K562 (cell line): ENCODE measurements around the gene SLC19A2.

Experiments
- ARID1B ChIP-seq: fragments of 450-650 bp; IDR thresholded peaks from 2 replicates; pipeline ENCODE4 v1.6.1; 2016; ENCODE audit warnings: antibody characterized with exemption, mild to moderate bottlenecking, inconsistent platforms
- CTCF ChIP-seq, 3 experiments: IDR thresholded peaks in 2 of 3; conservative IDR thresholded peaks in 1 of 3; 2 replicates each; pipeline ENCODE4 v1.5.1; 2011 to 2012; ENCODE audit warnings: low read length in 3 of 3, mild to moderate bottlenecking in 3 of 3, control low read depth in 2 of 3, improper control_type of control experiment in 1 of 3, inconsistent platforms in 1 of 3, low read depth in 1 of 3, mixed read lengths in 1 of 3, moderate library complexity in 1 of 3; ENCODE audit not compliant: insufficient read depth in 2 of 3
- ELF4 ChIP-seq: fragments of 450-650 bp; formaldehyde crosslinking; IDR thresholded peaks from 2 replicates; pipeline ENCODE4 v1.4.0; 2022; ENCODE audit warnings: missing genetic modification characterization
- EP300 ChIP-seq: IDR thresholded peaks from 2 replicates; pipeline ENCODE4 v1.6.1; 2012; ENCODE audit warnings: low read length, improper control_type of control experiment
- ETV6 ChIP-seq, 3 experiments: fragments of 150-350 bp in 1 of 3; sonication (generic) in 1 of 3; formaldehyde crosslinking in 1 of 3; IDR thresholded peaks; 2 replicates each; pipeline versions ENCODE4 v1.6.1 to v1.8.0; 2014 to 2022; ENCODE audit warnings: borderline replicate concordance in 2 of 3, low read depth in 2 of 3, antibody characterized with exemption in 1 of 3, low read length in 1 of 3, mild to moderate bottlenecking in 1 of 3, missing genetic modification reagents in 1 of 3
- GABPA ChIP-seq: fragments of 200-800 bp; sonication (Bioruptor generic); conservative IDR thresholded peaks from 2 replicates; pipeline ENCODE4 v1.6.1; 2016; ENCODE audit warnings: low read depth, missing genetic modification characterization, missing compliant biosample characterization
- NFATC3 ChIP-seq: fragments of 450-650 bp; IDR thresholded peaks from 2 replicates; pipeline ENCODE4 v1.6.1; 2017; ENCODE audit warnings: mild to moderate bottlenecking
- REST ChIP-seq, 2 experiments: fragments of 450-650 bp; formaldehyde crosslinking in 1 of 2; IDR thresholded peaks; 2 replicates each; pipeline versions ENCODE4 v1.4.0 to v1.6.1; 2014 to 2020; ENCODE audit warnings: mild to moderate bottlenecking in 2 of 2, borderline replicate concordance in 1 of 2, low read depth in 1 of 2
- SREBF2 ChIP-seq: sonication (generic); formaldehyde crosslinking; IDR thresholded peaks from 2 replicates; pipeline ENCODE4 v1.4.0; 2020; ENCODE audit warnings: mild to moderate bottlenecking, missing genetic modification reagents
- TAL1 ChIP-seq: fragments of 450-650 bp; IDR thresholded peaks from 2 replicates; pipeline ENCODE4 v1.6.1; 2016; ENCODE audit warnings: mild to moderate bottlenecking

- peak; percentile 60 for TF ChIP-seq TAL1
- TF ChIP-seq ARID1B = peak; percentile 34; the same call in 1 of the 2 replicates
- no peak for TF ChIP-seq CTCF (IDR thresholded peaks at IDR 0.05 in 2 of 3, conservative IDR thresholded peaks at IDR 0.05 in 1 of 3; ENCODE audit: insufficient read depth in 2 of 3, low read depth in 1 of 3, low read length in 3 of 3)
- TF ChIP-seq ELF4 (CRISPR knock-in tag) = no peak
- no peak for TF ChIP-seq REST (IDR thresholded peaks at IDR 0.05; ENCODE audit: borderline replicate concordance)
- no peak for TF ChIP-seq REST (CRISPR knock-in tag; IDR thresholded peaks at IDR 0.05; ENCODE audit: low read depth)
- TF ChIP-seq GABPA (tag) = no peak
- no peak for TF ChIP-seq SREBF2 (CRISPR knock-in tag)
- no peak for TF ChIP-seq NFATC3
- no peak for TF ChIP-seq ETV6 (IDR thresholded peaks at IDR 0.05; ENCODE audit: borderline replicate concordance in 1 of 2, low read depth in 2 of 2, low read length in 1 of 2)
- TF ChIP-seq ETV6 (CRISPR knock-in tag; IDR thresholded peaks at IDR 0.05; ENCODE audit: borderline replicate concordance) = no peak
- peak; percentile 42; the same call in 1 of the 2 replicates for TF ChIP-seq EP300
Observed at GRCh38 chr1:169526120-169526832, 40.5 kb upstream of the SLC19A2 start.
